Natural killer cell (primary cell): Measurements from ENCODE around the gene SHROOM3. TPM values are rescaled to one million over a fixed set of nuclear protein-coding genes. Genes with fewer than 3 reads are reported as not detected.

ENCODE experiments used
- ATAC-seq, 3 donors: fragments of 150-1000 bp in 2 of 3; fragments of 200-7000 bp in 1 of 3; cut with Tn5 transposase; 1 replicate in 1 of 3; 2 replicates in 2 of 3; pipeline ENCODE4 v1.10.0; 2021; ENCODE audit warnings: mild to moderate bottlenecking in 2 of 3, moderate library complexity in 2 of 3
- DNase-seq, 2 donors: peaks; one replicate each; pipeline versions ENCODE4 v3.0.0 to v3.0.0-alpha.2; 2013 to 2021; ENCODE audit warnings: mixed read lengths in 1 of 2
- H3K27ac ChIP-seq: one replicate; pipeline ENCODE4 v1.5.1; 2013; ENCODE audit warnings: mild to moderate bottlenecking, low read length
- H3K27me3 ChIP-seq: one replicate; pipeline ENCODE4 v1.6.1; 2013; ENCODE audit warnings: low read length; ENCODE audit not compliant: control insufficient read depth, insufficient read depth
- H3K36me3 ChIP-seq: one replicate; pipeline ENCODE4 v1.6.1; 2013; ENCODE audit warnings: low read length; ENCODE audit not compliant: control insufficient read depth, insufficient read depth
- H3K4me1 ChIP-seq: one replicate; pipeline ENCODE4 v1.6.1; 2013; ENCODE audit warnings: low read length; ENCODE audit not compliant: control insufficient read depth, insufficient read depth
- H3K4me3 ChIP-seq: one replicate; pipeline ENCODE4 v1.5.1; 2013; ENCODE audit warnings: low read length
- H3K9me3 ChIP-seq: one replicate; pipeline ENCODE4 v1.6.1; 2013; ENCODE audit warnings: low read length; ENCODE audit not compliant: control insufficient read depth, insufficient read depth
- H3K27ac Mint-ChIP-seq, 2 donors: one replicate each; pipeline ENCODE4 v1.8.0; 2022; ENCODE audit warnings: mild to moderate bottlenecking in 2 of 2, mixed read lengths in 2 of 2, moderate library complexity in 1 of 2
- H3K27me3 Mint-ChIP-seq, 2 donors: one replicate each; pipeline ENCODE4 v1.8.0; 2022; ENCODE audit warnings: low read depth in 2 of 2, mixed read lengths in 2 of 2
- H3K36me3 Mint-ChIP-seq: one replicate; pipeline ENCODE4 v1.8.0; 2022; ENCODE audit warnings: mixed read lengths
- H3K4me1 Mint-ChIP-seq, 2 donors: one replicate each; pipeline ENCODE4 v1.8.0; 2022; ENCODE audit warnings: mixed read lengths in 2 of 2
- H3K4me3 Mint-ChIP-seq: one replicate; pipeline ENCODE4 v1.8.0; 2022; ENCODE audit warnings: mild to moderate bottlenecking, moderate library complexity, mixed read lengths
- H3K9me3 Mint-ChIP-seq, 2 donors: one replicate each; pipeline ENCODE4 v1.8.0; 2022; ENCODE audit warnings: mixed read lengths in 2 of 2
- WGBS: methylation state at CpG from one replicate; pipeline ENCODE4 v1.1.7; 2013; ENCODE audit warnings: missing lambda C conversion rate; ENCODE audit not compliant: insufficient coverage; 5-methylcytosine and 5-hydroxymethylcytosine counted together
- intact Hi-C: fragments of 100-400 bp; cut with micrococcal nuclease; formaldehyde crosslinking; loops from one replicate; pipeline ENCODE4 v1.14.2; 2022
- total RNA-seq, 4 donors: library from RNA; stranded (reverse); fragments of 120-200 nt in 1 of 4; gene quantifications; one replicate each; pipeline versions ENCODE4 v1.2.3 to v1.2.4, GENCODE V29; 2013 to 2022
- TF ChIP-seq, protein P1 (sequence below): fragments of 200-600 bp; IDR thresholded peaks from one replicate; pipeline ENCODE4 v1.8.0; 2022; ENCODE audit warnings: antibody characterized with exemption

SHROOM3 gene
- total RNA-seq, 3 donors from 2014 or later (not counting 1 experiment from before 2014, with no cell fraction given): 0.63 TPM; not detected in 2

DNA sequence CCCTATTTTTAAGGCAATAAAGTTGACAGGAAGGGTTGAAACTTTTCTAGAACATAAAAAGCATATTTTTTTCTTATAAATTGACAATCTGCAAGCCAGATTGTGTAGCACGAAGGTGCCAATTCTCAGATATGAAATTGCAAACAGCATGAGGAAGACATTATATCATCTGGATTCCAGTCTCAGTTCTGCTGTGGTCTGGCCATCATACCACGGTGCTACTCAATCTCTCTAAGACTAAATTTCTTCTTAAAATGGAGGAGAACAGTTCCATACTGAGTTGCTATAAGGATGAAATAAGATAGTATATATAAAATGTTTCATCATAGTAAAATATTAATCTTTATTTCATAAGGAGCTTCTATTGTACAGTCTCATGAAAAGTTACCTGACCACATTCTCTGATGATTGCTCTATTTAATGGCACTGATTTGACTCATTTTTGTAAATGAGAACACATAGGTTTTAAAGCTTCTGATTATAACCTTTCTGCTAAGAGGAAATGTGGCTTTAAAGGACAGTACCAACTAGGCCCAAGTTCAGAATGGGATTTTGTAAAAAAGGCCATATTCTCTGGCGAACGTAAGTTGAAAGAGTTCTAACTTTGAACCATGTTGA lies 127.9 kb downstream of the SHROOM3 start:
- no peak overlapping the region for H3K27ac ChIP-seq
- 81% methylated on average over 3 of the region's 4 CpGs for WGBS
- no peak overlapping the region for H3K4me3 Mint-ChIP-seq
- TF ChIP-seq, protein P1, sequence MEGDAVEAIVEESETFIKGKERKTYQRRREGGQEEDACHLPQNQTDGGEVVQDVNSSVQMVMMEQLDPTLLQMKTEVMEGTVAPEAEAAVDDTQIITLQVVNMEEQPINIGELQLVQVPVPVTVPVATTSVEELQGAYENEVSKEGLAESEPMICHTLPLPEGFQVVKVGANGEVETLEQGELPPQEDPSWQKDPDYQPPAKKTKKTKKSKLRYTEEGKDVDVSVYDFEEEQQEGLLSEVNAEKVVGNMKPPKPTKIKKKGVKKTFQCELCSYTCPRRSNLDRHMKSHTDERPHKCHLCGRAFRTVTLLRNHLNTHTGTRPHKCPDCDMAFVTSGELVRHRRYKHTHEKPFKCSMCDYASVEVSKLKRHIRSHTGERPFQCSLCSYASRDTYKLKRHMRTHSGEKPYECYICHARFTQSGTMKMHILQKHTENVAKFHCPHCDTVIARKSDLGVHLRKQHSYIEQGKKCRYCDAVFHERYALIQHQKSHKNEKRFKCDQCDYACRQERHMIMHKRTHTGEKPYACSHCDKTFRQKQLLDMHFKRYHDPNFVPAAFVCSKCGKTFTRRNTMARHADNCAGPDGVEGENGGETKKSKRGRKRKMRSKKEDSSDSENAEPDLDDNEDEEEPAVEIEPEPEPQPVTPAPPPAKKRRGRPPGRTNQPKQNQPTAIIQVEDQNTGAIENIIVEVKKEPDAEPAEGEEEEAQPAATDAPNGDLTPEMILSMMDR: no peak
- no peak for ATAC-seq
- no peak for DNase-seq
- no peaks in the 10 kb centered on the region for H3K9me3 ChIP-seq
- H3K9me3 Mint-ChIP-seq: no peaks in the 10 kb centered on the region
- intact Hi-C loops: no loop called here
- peaks cover 0 to 11% of the 10 kb centered on the region in 2 donors for H3K27me3 Mint-ChIP-seq
- H3K36me3 Mint-ChIP-seq: no peaks in the 10 kb centered on the region
- H3K4me1 ChIP-seq: no peaks in the 10 kb centered on the region
- H3K4me3 ChIP-seq: no peak overlapping the region
- no peaks in the 10 kb centered on the region for H3K27me3 ChIP-seq
- H3K36me3 ChIP-seq: no peaks in the 10 kb centered on the region
- H3K4me1 Mint-ChIP-seq: no peaks in the 10 kb centered on the region
- no peak overlapping the region for H3K27ac Mint-ChIP-seq

DNA sequence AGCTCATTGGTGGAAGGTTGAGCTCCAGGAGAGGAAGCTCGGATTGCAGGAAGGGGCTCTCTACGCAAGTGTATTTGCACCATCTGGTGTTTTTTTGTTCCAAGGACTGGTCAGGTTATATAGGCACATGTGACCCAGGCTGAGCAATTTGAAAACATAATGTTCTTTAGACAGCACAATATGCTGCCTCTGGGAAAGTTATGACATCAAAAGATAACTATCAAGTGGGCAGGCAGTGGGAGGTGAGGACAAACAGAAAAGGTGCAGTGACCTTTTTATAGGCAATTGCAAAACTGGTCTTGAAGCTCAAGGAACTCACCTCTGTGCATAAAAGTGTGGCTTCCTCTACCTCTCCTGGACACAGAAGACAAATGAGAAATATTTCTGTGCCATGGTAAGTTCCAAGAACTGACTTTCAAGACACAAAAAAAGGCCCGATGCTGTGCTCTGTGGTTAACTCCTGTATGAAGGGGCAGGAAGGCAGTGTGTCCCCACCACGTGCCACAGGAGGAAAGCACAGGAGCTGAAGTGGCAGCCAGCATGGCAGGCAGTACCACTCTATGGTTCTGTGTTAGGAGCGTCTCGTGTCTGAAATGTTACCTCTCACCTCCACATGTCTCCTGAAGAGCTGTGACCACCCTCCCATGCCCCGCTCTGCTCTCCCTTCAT lies 128.6 kb downstream of the SHROOM3 start:
- Histone ChIP-seq H3K4me3 (no peak overlapping the region), H3K9me3 (no peaks in the 10 kb centered on the region), H3K4me1 (no peaks in the 10 kb centered on the region), H3K27me3 (no peaks in the 10 kb centered on the region), H3K36me3 (no peaks in the 10 kb centered on the region), H3K27ac (no peak overlapping the region)
- TF ChIP-seq, protein P1: no peak
- no peaks in the 10 kb centered on the region for H3K4me1 Mint-ChIP-seq
- no peak overlapping the region for H3K27ac Mint-ChIP-seq
- no peaks in the 10 kb centered on the region for H3K36me3 Mint-ChIP-seq
- DNase-seq (no peak), ATAC-seq (no peak)
- H3K9me3 Mint-ChIP-seq: no peaks in the 10 kb centered on the region
- H3K4me3 Mint-ChIP-seq: no peak overlapping the region
- 54% methylated on average over 7 of the region's 7 CpGs for WGBS
- intact Hi-C loops: no loop called here
- peaks cover under 1 to 11% of the 10 kb centered on the region in 2 donors for H3K27me3 Mint-ChIP-seq

DNA sequence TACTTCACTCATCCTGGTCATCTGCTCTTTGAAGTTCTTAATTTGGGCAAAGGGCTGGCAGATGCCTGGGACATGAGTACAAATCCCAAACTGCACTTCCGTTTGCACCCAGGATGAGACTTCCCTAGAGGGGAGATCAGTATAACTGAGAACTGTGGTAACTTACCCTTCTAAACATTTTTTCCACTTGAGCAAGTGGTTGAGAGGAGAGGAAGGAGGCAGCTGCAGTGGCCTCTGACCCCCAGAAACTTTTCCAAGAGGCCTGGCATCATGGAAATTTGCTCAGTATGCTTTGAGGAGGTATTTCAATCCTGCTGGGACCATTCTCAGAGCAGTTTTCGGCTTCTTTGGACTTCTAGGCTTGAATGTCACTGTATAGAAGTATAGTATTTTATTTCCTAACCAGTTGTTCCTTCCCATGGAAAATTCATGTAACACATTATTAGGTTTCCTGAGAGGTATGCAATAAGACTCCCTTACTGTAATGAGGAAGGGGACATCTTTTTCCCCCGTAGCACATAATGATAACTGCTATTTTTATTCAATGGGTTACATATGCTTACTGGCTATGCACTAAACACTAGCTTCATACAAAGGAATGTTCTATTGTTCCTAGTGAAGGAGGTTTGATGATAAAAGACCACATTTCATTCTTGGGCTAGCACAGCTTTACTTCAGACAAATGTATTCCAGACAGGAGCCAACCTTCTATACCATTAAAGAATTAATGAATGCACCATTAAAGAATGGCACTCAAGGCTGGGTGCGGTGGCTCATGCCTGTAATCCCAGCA lies 129.3 kb downstream of the SHROOM3 start:
- H3K9me3 Mint-ChIP-seq: no peaks in the 10 kb centered on the region
- peaks cover 2 to 8% of the 10 kb centered on the region in 2 donors for H3K27me3 Mint-ChIP-seq
- no peak overlapping the region for H3K27ac ChIP-seq
- no peaks in the 10 kb centered on the region for H3K36me3 ChIP-seq
- no peaks in the 10 kb centered on the region for H3K9me3 ChIP-seq
- no peak for DNase-seq
- no peak overlapping the region for H3K4me3 ChIP-seq
- no peaks in the 10 kb centered on the region for H3K36me3 Mint-ChIP-seq
- no peak overlapping the region for H3K27ac Mint-ChIP-seq
- H3K4me3 Mint-ChIP-seq: no peak overlapping the region
- intact Hi-C loops: no loop called here
- ATAC-seq: no peak
- 100% methylated on average over 2 of the region's 4 CpGs for WGBS
- TF ChIP-seq, protein P1: no peak
- no peaks in the 10 kb centered on the region for H3K27me3 ChIP-seq
- H3K4me1 Mint-ChIP-seq: no peaks in the 10 kb centered on the region
- H3K4me1 ChIP-seq: no peaks in the 10 kb centered on the region
